GM12892 (cell line): Measurements from ENCODE around the gene PDIK1L.

Experiments
- POLR2A ChIP-seq: IDR thresholded peaks from 2 replicates; pipeline ENCODE4 v1.6.1; 2011; ENCODE audit warnings: low read depth, low read length, control low read depth
- TAF1 ChIP-seq: IDR thresholded peaks from 2 replicates; pipeline ENCODE4 v1.6.1; 2011; ENCODE audit warnings: low read depth, mild to moderate bottlenecking, control low read depth, low read length, borderline replicate concordance

DNA sequence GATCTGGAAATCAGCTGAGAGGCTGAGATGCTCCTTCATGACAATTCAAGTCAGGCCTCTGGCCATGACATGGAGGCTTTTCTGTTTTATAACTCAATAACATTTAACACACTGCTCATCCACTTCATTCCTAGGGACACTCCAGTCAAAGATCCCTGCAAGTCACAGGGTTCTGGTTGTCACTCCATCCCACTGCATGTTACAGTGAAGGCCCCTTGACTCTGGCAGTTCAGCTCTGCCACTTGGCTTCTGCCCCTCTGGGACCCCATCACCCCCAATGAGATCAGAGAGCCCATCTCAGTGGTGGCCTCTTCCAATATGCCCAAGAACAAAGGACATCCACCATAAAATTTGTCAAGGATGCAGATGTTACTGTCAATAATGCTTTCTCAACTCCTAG, 37.3 kb downstream of the PDIK1L start:
- no peak for TF ChIP-seq POLR2A
- no peak for TF ChIP-seq TAF1
